Gastrocnemius medialis (tissue), 4 donors: ENCODE results near the gene NHSL1.

Experiments
- CTCF ChIP-seq, 5 experiments: fragments of 450-650 bp in 3 of 5; fragments of 200-600 bp in 2 of 5; sonication (generic) in 2 of 5; IDR thresholded peaks in 4 of 5; conservative IDR thresholded peaks in 1 of 5; 1 replicate in 4 of 5; 2 replicates in 1 of 5; pipeline ENCODE4 v1.5.1; 2016 to 2019; ENCODE audit warnings: antibody characterized with exemption in 5 of 5, mild to moderate bottlenecking in 3 of 5, moderate library complexity in 3 of 5
- POLR2A ChIP-seq, 2 donors: fragments of 450-650 bp; IDR thresholded peaks; one replicate each; pipeline ENCODE4 v1.6.1; 2017; ENCODE audit warnings: antibody characterized with exemption in 2 of 2, mild to moderate bottlenecking in 2 of 2, moderate library complexity in 2 of 2

GRCh38 chr6:138528137-138528536 is 28.8 kb upstream of the NHSL1 start:
- no peak for TF ChIP-seq CTCF (IDR thresholded peaks at IDR 0.05 in 4 of 5, conservative IDR thresholded peaks at IDR 0.05 in 1 of 5)
- TF ChIP-seq POLR2A (IDR thresholded peaks at IDR 0.05): no peak
